ENCODE results near the gene RPL34. TPM values are rescaled to one million over a fixed set of nuclear protein-coding genes. Genes with fewer than 3 reads are reported as not detected.

RPL34 gene
- total RNA-seq, 5 donors from 2014 or later (not counting 1 experiment from before 2014, with no cell fraction given) = 2,434 to 3,142 (median 2,791) TPM

Other genes starting within 250 kb of the RPL34 start
- 10 to 100 TPM; 25.7 to 56.0 (median 51.1) TPM for gene OSTC, start 30.0 kb downstream of the RPL34 start, total RNA-seq
- gene ETNPPL, start 142.5 kb downstream of the RPL34 start, total RNA-seq = under 1 TPM in 1 of 5 donors, not detected in 4; 0.13 TPM

Data from T-cell (primary cell).